Measurements from ENCODE around the gene PTPRM. TPM values are rescaled to one million over a fixed set of nuclear protein-coding genes. Genes with fewer than 3 reads are reported as not detected.

Gene PTPRM
- polyA plus RNA-seq, 3 donors = 0.04 to 2.1 (median 0.66) TPM

DNA sequence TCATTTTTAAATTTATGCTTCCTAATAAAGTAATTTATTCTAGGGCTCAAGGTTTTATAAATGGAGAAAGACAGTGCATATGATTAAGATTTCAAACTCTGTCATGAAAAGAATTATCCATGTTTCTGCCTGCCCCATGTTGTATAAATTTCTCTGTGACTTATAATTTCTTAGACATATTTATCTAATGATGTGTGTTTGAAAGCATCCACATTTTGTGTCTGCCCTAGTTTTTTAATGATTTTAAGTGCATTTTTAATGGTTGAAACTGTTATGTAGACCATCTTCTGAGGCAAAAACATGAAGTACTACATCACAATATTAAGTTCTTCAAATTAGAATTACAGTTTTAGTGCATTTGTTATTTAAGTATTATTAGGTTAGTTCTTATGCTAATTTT lies 71.2 kb downstream of the PTPRM start:
- no peak overlapping the region for H3K9ac ChIP-seq (ENCODE audit: insufficient read depth, low read length, poor library complexity, severe bottlenecking)
- peaks cover 0 to 2% (median 2%) of the 10 kb centered on the region in 3 donors for H3K27me3 Mint-ChIP-seq (ENCODE audit: low read depth in 3 of 3)
- no peak overlapping the region for H3K27ac Mint-ChIP-seq
- H3K27me3 ChIP-seq (ENCODE audit: control insufficient read depth in 2 of 2, insufficient read depth in 2 of 2, low read length in 2 of 2) = no peaks in the 10 kb centered on the region
- intact Hi-C loops (cut with micrococcal nuclease) = no loop called here
- no peaks in the 10 kb centered on the region for H4K20me1 ChIP-seq (ENCODE audit: insufficient read depth, low read length)
- peaks cover 3% of the 10 kb centered on the region for H3K4me1 Mint-ChIP-seq
- H3K4me3 ChIP-seq (replicated peaks in 1 of 3; ENCODE audit: low read depth in 2 of 3, low read length in 3 of 3) = no peak overlapping the region
- H3K27ac ChIP-seq (ENCODE audit: low read depth in 1 of 2, low read length in 2 of 2) = no peak overlapping the region
- H2AFZ ChIP-seq (ENCODE audit: insufficient read depth, low read depth, low read length, poor library complexity, severe bottlenecking) = no peak overlapping the region
- peaks cover 0 to 3% of the 10 kb centered on the region in 2 donors for H3K4me1 ChIP-seq (ENCODE audit: control insufficient read depth in 1 of 2, insufficient read depth in 2 of 2, low read length in 2 of 2)
- H3K36me3 Mint-ChIP-seq = no peaks in the 10 kb centered on the region
- H3K9me3 Mint-ChIP-seq = peaks cover 0 to 3% (median under 1%) of the 10 kb centered on the region in 7 donors
- H3K36me3 ChIP-seq (replicated peaks in 1 of 2; ENCODE audit: control insufficient read depth in 1 of 2, insufficient read depth in 2 of 2, low read length in 2 of 2) = no peaks in the 10 kb centered on the region
- H3K4me2 ChIP-seq (replicated peaks; ENCODE audit: extremely low read depth, low read length, poor library complexity, severe bottlenecking) = no peak overlapping the region
- no peak for TF ChIP-seq CTCF (IDR thresholded peaks at IDR 0.05)
- no peaks in the 10 kb centered on the region for H3K79me2 ChIP-seq (ENCODE audit: insufficient read depth, low read length)
- no peak for DNase-seq
- H3K4me3 Mint-ChIP-seq = no peak overlapping the region
- no peaks in the 10 kb centered on the region for H3K9me3 ChIP-seq (replicated peaks in 1 of 2; ENCODE audit: control insufficient read depth in 1 of 2, insufficient read depth in 1 of 2, low read length in 2 of 2)

DNA sequence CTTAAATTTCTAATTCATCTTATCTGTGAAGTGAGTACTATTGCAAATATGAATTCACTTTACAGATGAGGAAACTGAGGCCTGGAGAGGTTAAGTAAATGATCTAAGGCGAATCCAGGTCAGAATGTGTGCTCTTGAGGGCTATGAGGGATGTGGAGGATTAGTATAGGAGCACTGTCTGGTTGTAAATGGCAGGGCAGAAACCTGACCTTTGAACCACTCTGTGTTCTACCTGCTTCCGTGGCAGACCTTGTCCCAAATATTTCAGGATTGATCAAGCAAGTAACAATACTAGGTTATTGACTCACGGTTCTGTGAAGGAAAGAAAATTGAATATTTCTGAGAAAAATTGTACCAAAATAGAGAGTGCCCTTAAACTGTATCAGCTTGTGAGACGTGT lies 74.7 kb downstream of the PTPRM start:
- H3K4me2 ChIP-seq (replicated peaks; ENCODE audit: extremely low read depth, low read length, poor library complexity, severe bottlenecking) = no peak overlapping the region
- H3K79me2 ChIP-seq (ENCODE audit: insufficient read depth, low read length) = no peaks in the 10 kb centered on the region
- H3K4me1 Mint-ChIP-seq = no peaks in the 10 kb centered on the region
- intact Hi-C loops (cut with micrococcal nuclease) = no loop called here
- no peaks in the 10 kb centered on the region for H3K27me3 ChIP-seq (ENCODE audit: control insufficient read depth in 2 of 2, insufficient read depth in 2 of 2, low read length in 2 of 2)
- H3K4me3 Mint-ChIP-seq = no peak overlapping the region
- no peak for DNase-seq
- H3K27me3 Mint-ChIP-seq (ENCODE audit: low read depth in 3 of 3) = peaks cover 0 to 2% (median 0%) of the 10 kb centered on the region in 3 donors
- H3K27ac Mint-ChIP-seq = peak overlapping the region in 1 of 7 donors; percentile 32
- H3K36me3 Mint-ChIP-seq = no peaks in the 10 kb centered on the region
- H3K9me3 ChIP-seq (replicated peaks in 1 of 2; ENCODE audit: control insufficient read depth in 1 of 2, insufficient read depth in 1 of 2, low read length in 2 of 2) = no peaks in the 10 kb centered on the region
- TF ChIP-seq CTCF (IDR thresholded peaks at IDR 0.05) = no peak
- 100% methylated on average over 1 of the region's 4 CpGs for WGBS (ENCODE audit: insufficient coverage)
- H3K4me1 ChIP-seq (ENCODE audit: control insufficient read depth in 1 of 2, insufficient read depth in 2 of 2, low read length in 2 of 2) = no peaks in the 10 kb centered on the region
- no peak overlapping the region for H3K9ac ChIP-seq (ENCODE audit: insufficient read depth, low read length, poor library complexity, severe bottlenecking)
- no peaks in the 10 kb centered on the region for H4K20me1 ChIP-seq (ENCODE audit: insufficient read depth, low read length)
- no peak overlapping the region for H3K4me3 ChIP-seq (replicated peaks in 1 of 3; ENCODE audit: low read depth in 2 of 3, low read length in 3 of 3)
- no peaks in the 10 kb centered on the region for H3K36me3 ChIP-seq (replicated peaks in 1 of 2; ENCODE audit: control insufficient read depth in 1 of 2, insufficient read depth in 2 of 2, low read length in 2 of 2)
- H3K9me3 Mint-ChIP-seq = peaks cover 0 to 8% (median 2%) of the 10 kb centered on the region in 7 donors
- H2AFZ ChIP-seq (ENCODE audit: insufficient read depth, low read depth, low read length, poor library complexity, severe bottlenecking) = no peak overlapping the region
- no peak overlapping the region for H3K27ac ChIP-seq (ENCODE audit: low read depth in 1 of 2, low read length in 2 of 2)
